Stimulated activated CD4-positive, alpha-beta T cell treated with anti-CD3 and anti-CD28 coated beads, TNF-alpha, amount 100 ng/mL, for 24 hours (primary cell): ENCODE data around the gene TP53TG3.
"Not testable (repeated sequence)": the region's sequence is repeated elsewhere in the genome, so short reads cannot be mapped to it uniquely, and the experiment has no call there.

ENCODE experiments used
- DNase-seq, 3 experiments: peaks; one replicate each; pipeline ENCODE4 v3.0.0-alpha.2; 2020; ENCODE audit warnings: low read depth in 3 of 3

The TP53TG3 gene, protein sequence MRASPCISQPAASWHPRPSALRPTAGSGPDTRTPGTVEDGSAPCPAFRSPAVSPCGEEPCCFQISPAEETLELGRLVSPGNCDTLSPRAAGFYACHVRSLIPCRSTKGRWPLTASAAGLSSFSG

DNA sequence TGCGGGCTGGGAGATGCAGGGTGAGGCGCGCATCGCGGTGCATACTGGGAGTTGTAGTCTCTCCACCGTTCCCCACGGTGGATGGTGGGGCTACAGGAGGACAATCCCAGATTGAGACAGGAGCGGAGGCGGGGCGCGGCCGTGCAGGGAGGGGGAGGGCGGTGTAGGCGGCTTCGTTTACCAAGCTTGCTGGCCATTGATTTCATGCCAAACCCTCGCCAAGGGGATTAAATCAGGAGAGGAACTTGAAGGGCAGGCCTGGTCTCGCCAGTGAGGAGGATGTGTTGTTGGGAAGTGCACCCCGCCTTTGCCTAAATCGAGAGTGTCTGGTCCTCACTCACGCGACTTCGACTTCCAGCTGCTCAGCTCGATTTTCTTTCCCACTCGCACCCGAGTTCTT lies at the start of gene TP53TG3:
TP53TG3 (minus strand) TSS at position 101 of the 400 bp plus-strand sequence; CDS start at position 33, 68 bp downstream.
- not testable (repeated sequence) for DNase-seq

DNA sequence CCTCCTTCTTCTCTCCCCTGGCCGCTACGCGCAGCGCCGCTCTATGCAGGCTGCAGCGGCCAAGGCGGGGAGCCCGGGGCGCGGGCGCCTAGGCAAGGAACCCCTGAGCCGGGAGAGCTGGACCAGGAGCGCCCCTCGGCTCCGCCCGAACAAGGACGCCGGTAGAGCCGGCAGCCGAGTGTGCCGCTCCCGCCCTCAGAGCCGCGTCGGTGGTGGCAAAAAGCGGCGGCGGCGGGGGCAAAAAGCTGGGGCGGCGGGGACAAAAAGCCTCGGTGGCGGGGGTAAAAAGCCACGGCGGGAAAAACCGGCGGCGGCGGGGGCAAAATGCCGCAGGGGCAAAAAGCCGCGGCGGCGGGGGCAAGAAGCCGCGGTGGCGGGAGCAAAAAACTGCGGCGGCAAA lies 25.1 kb downstream of the TP53TG3 start:
- not testable (repeated sequence) for DNase-seq

GRCh38 chr16:32647562-32647961 lies 28.4 kb downstream of the TP53TG3 start:
- DNase-seq, result not testable (repeated sequence)

GRCh38 chr16:32646780-32647179 lies 29.2 kb downstream of the TP53TG3 start:
- not testable (repeated sequence) for DNase-seq

GRCh38 chr16:32646177-32646576 lies 29.8 kb downstream of the TP53TG3 start:
- not testable (repeated sequence) for DNase-seq

DNA sequence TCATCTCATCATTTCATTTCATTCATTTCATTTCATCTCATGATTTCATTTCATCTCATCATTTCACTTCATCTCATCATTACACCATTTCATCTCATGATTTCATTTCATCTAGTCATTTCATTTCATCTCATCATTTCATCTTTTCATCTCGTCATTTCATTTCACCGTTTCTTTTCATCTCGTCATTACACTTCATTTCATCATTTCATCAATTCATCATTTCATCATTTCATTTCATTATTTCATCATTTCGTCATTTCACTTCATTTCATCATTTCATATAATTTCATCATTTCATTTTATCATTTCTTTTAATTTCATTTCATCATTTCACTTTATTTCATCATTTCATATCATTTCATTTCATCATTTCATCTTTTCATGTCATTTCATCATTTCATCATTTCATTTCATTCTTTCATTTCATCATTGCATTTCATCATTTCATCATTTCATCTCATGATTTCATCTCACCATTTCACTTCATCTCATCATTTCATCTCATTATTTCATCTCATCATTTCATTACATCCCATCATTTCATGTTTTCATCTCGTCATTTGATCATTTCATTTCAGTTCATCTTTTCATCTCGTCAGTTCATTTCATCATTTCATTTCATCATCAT lies 30.6 kb downstream of the TP53TG3 start:
- not testable (repeated sequence) for DNase-seq

DNA sequence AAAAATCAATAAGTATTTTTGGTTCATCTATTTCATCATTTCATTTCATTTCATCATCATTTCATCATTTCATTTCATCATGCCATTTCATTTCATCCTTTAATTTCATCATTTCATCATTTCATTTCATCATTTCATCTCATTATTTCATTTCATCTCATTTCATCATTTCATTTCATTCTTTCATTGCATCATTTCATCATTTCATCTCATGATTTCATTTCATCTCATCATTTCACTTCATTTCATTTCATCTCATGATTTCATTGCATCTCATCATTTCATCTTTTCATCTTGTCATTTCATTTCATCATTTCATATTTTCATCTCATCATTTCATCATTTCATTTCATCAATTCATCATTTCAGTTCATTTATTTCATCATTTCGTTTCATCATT lies 31.2 kb downstream of the TP53TG3 start:
- DNase-seq, result not testable (repeated sequence)

- DNase-seq, result not testable (repeated sequence)
Observed at GRCh38 chr16:32637614-32638013, 38.4 kb downstream of the TP53TG3 start.

GRCh38 chr16:32632096-32632495 lies 43.9 kb downstream of the TP53TG3 start:
- DNase-seq, result not testable (repeated sequence)
